Measurements from ENCODE around the gene PIK3R5.
"Not testable (repeated sequence)": the region's sequence is repeated elsewhere in the genome, so short reads cannot be mapped to it uniquely, and the experiment has no call there.

GRCh38 chr17:8885163-8885966, 80.1 kb downstream of the PIK3R5 start:
- TF ChIP-seq, protein P1, sequence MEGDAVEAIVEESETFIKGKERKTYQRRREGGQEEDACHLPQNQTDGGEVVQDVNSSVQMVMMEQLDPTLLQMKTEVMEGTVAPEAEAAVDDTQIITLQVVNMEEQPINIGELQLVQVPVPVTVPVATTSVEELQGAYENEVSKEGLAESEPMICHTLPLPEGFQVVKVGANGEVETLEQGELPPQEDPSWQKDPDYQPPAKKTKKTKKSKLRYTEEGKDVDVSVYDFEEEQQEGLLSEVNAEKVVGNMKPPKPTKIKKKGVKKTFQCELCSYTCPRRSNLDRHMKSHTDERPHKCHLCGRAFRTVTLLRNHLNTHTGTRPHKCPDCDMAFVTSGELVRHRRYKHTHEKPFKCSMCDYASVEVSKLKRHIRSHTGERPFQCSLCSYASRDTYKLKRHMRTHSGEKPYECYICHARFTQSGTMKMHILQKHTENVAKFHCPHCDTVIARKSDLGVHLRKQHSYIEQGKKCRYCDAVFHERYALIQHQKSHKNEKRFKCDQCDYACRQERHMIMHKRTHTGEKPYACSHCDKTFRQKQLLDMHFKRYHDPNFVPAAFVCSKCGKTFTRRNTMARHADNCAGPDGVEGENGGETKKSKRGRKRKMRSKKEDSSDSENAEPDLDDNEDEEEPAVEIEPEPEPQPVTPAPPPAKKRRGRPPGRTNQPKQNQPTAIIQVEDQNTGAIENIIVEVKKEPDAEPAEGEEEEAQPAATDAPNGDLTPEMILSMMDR (IDR thresholded peaks at IDR 0.05), result not testable (repeated sequence)
- not testable (repeated sequence) for TF ChIP-seq POLR2A (IDR thresholded peaks at IDR 0.05)

All from lower leg skin (tissue), 3 donors.